Measurements from ENCODE around the gene ENTPD1.
"Not testable (repeated sequence)": the region's sequence is repeated elsewhere in the genome, so short reads cannot be mapped to it uniquely, and the experiment has no call there.

Gene ENTPD1

GRCh38 chr10:95796504-95796903 is 40.5 kb downstream of the ENTPD1 start:
- Histone ChIP-seq H3K36me3 (ENCODE audit: control insufficient read depth in 2 of 2, insufficient read depth in 1 of 2, low read length in 2 of 2) (no peaks in the 10 kb centered on the region), H3K4me3 (ENCODE audit: low read depth, low read length) (no peak overlapping the region), H3K27ac (ENCODE audit: extremely low read depth, low read depth, low read length) (no peak overlapping the region), H3K4me1 (ENCODE audit: control insufficient read depth, insufficient read depth, low read length) (no peaks in the 10 kb centered on the region), H3K9me3 (ENCODE audit: control insufficient read depth, insufficient read depth, low read depth, low read length) (no peaks in the 10 kb centered on the region)
- TF ChIP-seq ZNF133 (tag by site-specific recombination; IDR thresholded peaks at IDR 0.05), result no peak
- no peak for TF ChIP-seq SP3 (tag by site-specific recombination; IDR thresholded peaks at IDR 0.05)
- TF ChIP-seq ZNF830 (tag by site-specific recombination; IDR thresholded peaks at IDR 0.05; ENCODE audit: low read depth), result no peak
- TF ChIP-seq ZNF785 (tag by site-specific recombination; IDR thresholded peaks at IDR 0.05), result no peak
- TF ChIP-seq GLI2 (tag by site-specific recombination; IDR thresholded peaks at IDR 0.05; ENCODE audit: borderline replicate concordance, low read depth), result no peak
- TF ChIP-seq ZNF621 (tag by site-specific recombination; IDR thresholded peaks at IDR 0.05), result no peak
- TF ChIP-seq MYNN (tag by site-specific recombination; IDR thresholded peaks at IDR 0.05; ENCODE audit: borderline replicate concordance), result no peak
- no peak for TF ChIP-seq ZNF555 (tag by site-specific recombination; conservative IDR thresholded peaks at IDR 0.05)
- TF ChIP-seq ZNF596 (tag by site-specific recombination; IDR thresholded peaks at IDR 0.05), result no peak
- TF ChIP-seq ZNF24 (tag by site-specific recombination; IDR thresholded peaks at IDR 0.05), result no peak
- POLR2A ChIA-PET, result no interaction called here
- CTCF ChIA-PET, result interaction anchor here (1.0 kb wide), 1 partner anchor 103 kb away, joined by 4 read pairs; the partner anchor contains the start of gene TCTN3

GRCh38 chr10:95798096-95798855 is 42.3 kb downstream of the ENTPD1 start:
- Histone ChIP-seq H3K4me1 (ENCODE audit: control insufficient read depth, insufficient read depth, low read length) (no peaks in the 10 kb centered on the region), H3K36me3 (ENCODE audit: control insufficient read depth in 2 of 2, insufficient read depth in 1 of 2, low read length in 2 of 2) (no peaks in the 10 kb centered on the region), H3K4me3 (ENCODE audit: low read depth, low read length) (no peak overlapping the region), H3K27ac (ENCODE audit: extremely low read depth, low read depth, low read length) (no peak overlapping the region), H3K9me3 (ENCODE audit: control insufficient read depth, insufficient read depth, low read depth, low read length) (no peaks in the 10 kb centered on the region)
- ChIA-PET POLR2A (no interaction called here), CTCF (interaction anchor here (0.6 to 1.0 kb wide), 2 partner anchors 43 to 75 kb away, joined by 4 read pairs; no protein-coding TSS in a partner anchor)
- TF ChIP-seq SCRT2 (tag by site-specific recombination; IDR thresholded peaks at IDR 0.05), result no peak
- no peak for TF ChIP-seq ZNF223 (tag by site-specific recombination; IDR thresholded peaks at IDR 0.05)
- TF ChIP-seq ZNF26 (tag by site-specific recombination; IDR thresholded peaks at IDR 0.05), result no peak
- no peak for TF ChIP-seq ZBTB48 (tag by site-specific recombination; IDR thresholded peaks at IDR 0.05)
- TF ChIP-seq ZNF138 (tag by site-specific recombination; IDR thresholded peaks at IDR 0.05; ENCODE audit: borderline replicate concordance), result no peak
- TF ChIP-seq SALL2 (tag by site-specific recombination; IDR thresholded peaks at IDR 0.05; ENCODE audit: borderline replicate concordance), result no peak
- no peak for TF ChIP-seq ZSCAN23 (tag by site-specific recombination; IDR thresholded peaks at IDR 0.05)
- TF ChIP-seq EGR2 (tag by site-specific recombination; IDR thresholded peaks at IDR 0.05; ENCODE audit: low read depth), result no peak
- no peak for TF ChIP-seq ZBTB11 (tag by site-specific recombination; conservative IDR thresholded peaks at IDR 0.05; ENCODE audit: low read depth)
- TF ChIP-seq TCF7L2 (IDR thresholded peaks at IDR 0.05; ENCODE audit: borderline replicate concordance, low read depth, low read length), result no peak
- TF ChIP-seq ZNF266 (tag by site-specific recombination; IDR thresholded peaks at IDR 0.05; ENCODE audit: low read depth), result no peak
- TF ChIP-seq ZNF416 (tag by site-specific recombination; IDR thresholded peaks at IDR 0.05), result no peak
- TF ChIP-seq ZNF473 (tag by site-specific recombination; IDR thresholded peaks at IDR 0.05), result no peak
- no peak for TF ChIP-seq ZNF146 (tag by site-specific recombination; IDR thresholded peaks at IDR 0.05)
- TF ChIP-seq ZNF626 (tag by site-specific recombination; IDR thresholded peaks at IDR 0.05), result no peak
- no peak for TF ChIP-seq ZNF544 (tag by site-specific recombination; IDR thresholded peaks at IDR 0.05)
- TF ChIP-seq ZNF837 (tag by site-specific recombination; IDR thresholded peaks at IDR 0.05), result no peak
- TF ChIP-seq ZFP69B (tag by site-specific recombination; IDR thresholded peaks at IDR 0.05), result no peak
- TF ChIP-seq SETDB1 (IDR thresholded peaks at IDR 0.05; ENCODE audit: insufficient read length, low read length), result no peak

GRCh38 chr10:95800286-95800685 is 44.3 kb downstream of the ENTPD1 start:
- H3K9me3 ChIP-seq (ENCODE audit: control insufficient read depth, insufficient read depth, low read depth, low read length); H3K4me1 ChIP-seq (ENCODE audit: control insufficient read depth, insufficient read depth, low read length); CTCF ChIA-PET; H3K36me3 ChIP-seq (ENCODE audit: control insufficient read depth in 2 of 2, insufficient read depth in 1 of 2, low read length in 2 of 2); H3K27ac ChIP-seq (ENCODE audit: extremely low read depth, low read depth, low read length); POLR2A ChIA-PET; H3K4me3 ChIP-seq (ENCODE audit: low read depth, low read length): not testable (repeated sequence)

Measured in HEK293 (cell line).